Measurements from ENCODE around the gene ACOT11.

ACOT11 gene

GRCh38 chr1:54593571-54594160, 45.6 kb downstream of the ACOT11 start:
- FAIRE-seq: no peak

DNA sequence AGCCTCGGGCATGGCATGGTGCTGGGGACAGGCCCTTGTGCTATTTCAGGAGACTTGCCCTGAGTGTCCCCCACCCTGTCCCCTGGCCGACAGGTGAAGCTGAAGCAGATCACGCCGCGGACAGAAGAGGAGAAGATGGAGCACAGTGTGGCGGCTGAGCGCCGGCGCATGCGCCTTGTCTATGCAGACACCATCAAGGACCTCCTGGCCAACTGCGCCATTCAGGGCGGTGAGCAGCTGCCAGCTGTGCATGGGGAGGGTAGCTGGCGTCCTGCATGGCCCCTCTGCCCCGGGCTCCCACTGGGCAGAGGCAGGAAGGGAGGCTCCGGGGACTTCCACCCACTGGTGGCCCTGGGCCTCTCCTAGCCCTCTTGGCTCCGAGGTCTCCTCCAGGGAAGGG, 46.4 kb downstream of the ACOT11 start:
- FAIRE-seq: no peak

DNA sequence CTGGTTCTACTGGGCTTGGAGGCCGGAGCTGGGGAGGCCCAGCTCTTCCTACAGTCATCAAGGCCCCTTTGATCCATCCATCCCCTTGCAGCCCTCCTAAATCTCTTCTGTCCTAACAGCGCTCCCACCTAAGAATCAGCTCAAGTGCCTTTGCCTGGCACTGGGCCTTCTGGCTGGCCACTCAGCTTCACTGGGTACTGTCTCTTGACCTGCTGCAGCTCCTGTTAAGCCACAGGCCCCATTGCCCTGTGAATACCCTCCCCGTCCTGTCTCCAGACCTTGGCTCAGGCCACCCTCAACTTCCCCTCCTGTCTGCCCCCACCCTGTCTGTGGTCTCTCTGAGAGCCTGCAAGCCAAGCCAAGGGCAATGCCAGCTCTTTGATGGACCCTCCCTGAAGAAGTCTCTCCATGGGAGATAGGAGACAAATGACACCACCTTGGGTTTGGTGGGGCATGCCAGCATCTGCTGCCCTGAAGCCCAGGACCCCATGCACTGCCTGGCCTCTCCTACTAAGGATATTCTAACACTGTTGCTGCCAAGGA, 48.0 kb downstream of the ACOT11 start:
- FAIRE-seq: no peak

- FAIRE-seq: no peak
Measured at GRCh38 chr1:54596756-54597155, 48.7 kb downstream of the ACOT11 start.

DNA sequence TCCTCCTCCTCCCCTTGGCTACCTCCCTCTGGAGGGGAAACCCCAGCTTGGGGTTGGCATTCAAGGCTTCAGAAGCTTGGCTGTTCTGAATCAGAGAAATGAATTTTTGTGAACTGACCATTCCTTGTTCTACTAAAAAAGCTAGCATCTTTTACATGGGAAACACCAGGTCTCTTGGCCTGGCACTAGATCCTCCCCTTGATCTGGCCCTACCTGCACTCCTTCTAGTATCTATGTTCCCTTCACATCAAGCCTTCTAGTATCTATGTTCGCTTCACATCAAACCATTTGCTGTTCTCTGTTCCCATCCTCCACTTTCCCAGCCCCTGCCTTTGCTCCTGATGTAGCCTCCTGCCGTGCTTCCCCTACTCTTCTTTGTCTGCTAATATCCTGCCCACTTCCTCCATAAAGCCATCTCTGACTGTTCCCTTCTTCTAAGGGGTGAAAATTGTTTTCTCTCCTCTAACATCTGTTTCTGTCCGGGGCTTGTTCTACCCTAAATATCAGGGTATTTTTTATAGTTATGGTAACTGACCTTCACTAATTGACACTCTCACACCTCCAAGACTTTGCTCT, 49.5 kb downstream of the ACOT11 start:
- FAIRE-seq: no peak

GRCh38 chr1:54599211-54599823, 51.3 kb downstream of the ACOT11 start:
- no peak for FAIRE-seq

- no peak for FAIRE-seq
Measured at GRCh38 chr1:54600947-54601721, 53.1 kb downstream of the ACOT11 start.

GRCh38 chr1:54601730-54602129, 53.7 kb downstream of the ACOT11 start:
- no peak for FAIRE-seq

DNA sequence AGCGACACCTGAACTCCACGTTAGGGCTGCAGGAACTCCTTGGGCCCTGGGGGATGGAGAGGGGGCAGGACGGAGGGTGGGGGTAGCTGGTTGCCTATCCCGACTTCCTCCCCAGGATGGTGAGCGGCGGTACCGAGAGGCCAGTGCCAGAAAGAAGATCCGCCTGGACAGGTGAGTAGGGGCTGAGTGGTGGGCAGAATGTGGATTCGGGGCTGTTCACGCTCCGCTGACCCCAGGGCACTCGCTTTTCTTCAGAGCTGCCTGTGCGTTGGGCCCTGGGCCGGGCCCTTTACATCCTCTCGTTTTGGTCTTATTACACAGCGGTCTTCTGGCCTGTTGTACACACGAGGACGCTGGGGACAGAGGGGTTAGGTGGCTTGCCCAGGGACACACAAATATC, 54.5 kb downstream of the ACOT11 start:
- FAIRE-seq: no peak

DNA sequence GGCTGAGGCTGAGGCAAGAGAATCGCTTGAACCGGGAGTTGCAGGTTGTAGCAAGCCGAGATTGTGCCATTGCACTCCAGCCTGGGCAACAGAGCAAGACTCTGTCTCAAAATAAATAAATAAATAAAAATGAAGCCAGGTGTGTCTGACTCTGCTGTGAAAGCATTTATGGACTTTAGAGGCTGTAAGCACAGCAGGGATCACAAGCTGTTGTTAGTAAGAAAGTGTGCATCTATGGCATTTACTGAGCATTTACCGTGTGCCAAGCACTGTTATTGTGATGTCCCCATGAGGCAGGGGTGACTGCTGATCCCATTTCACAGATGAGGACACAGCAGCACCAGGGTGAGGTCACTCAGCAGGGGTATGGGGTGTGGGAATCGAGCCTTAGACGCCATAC, 55.2 kb downstream of the ACOT11 start:
- FAIRE-seq: no peak

GRCh38 chr1:54604051-54604450, 56.0 kb downstream of the ACOT11 start:
- no peak for FAIRE-seq

DNA sequence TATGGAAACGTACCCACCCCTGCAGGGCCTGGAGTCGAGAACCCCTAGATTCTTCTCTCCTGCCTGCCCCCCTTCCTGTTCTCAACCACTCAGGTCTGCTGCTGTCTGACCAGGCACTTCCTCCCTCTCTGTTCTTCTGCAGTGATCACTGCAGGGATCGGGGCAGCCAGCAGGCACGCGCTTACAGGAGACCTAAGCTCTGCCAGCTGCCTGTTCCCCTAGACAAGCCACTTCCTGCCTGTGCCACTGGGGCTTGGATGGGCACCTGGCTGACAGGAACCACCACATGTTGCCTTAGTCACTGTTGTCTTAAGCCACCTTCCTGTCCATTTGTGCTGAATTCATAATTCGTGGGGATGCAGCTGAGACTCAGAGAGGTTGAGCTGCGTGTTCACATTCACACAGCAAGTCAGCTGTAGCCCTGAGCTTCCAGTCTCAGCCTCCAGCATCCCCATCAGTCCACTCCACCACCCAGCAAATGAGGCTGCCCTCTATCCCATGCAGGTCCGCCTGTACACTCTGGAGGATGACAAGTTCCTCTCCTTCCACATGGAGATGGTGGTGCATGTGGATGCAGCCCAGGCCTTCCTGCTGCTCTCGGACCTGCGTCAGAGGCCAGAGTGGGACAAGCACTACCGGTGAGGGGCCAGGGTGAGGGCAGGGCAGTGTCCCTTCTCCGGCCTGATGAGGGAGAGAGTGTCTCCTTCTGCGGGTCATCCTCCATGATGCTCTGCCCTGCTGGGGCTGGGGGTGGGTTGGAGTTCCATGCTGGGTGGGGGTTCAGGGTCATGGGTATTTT, 56.7 kb downstream of the ACOT11 start:
- FAIRE-seq: no peak

GRCh38 chr1:54606096-54606989, 58.3 kb downstream of the ACOT11 start:
- no peak for FAIRE-seq

GRCh38 chr1:54606990-54607325, 58.9 kb downstream of the ACOT11 start:
- FAIRE-seq: no peak

DNA sequence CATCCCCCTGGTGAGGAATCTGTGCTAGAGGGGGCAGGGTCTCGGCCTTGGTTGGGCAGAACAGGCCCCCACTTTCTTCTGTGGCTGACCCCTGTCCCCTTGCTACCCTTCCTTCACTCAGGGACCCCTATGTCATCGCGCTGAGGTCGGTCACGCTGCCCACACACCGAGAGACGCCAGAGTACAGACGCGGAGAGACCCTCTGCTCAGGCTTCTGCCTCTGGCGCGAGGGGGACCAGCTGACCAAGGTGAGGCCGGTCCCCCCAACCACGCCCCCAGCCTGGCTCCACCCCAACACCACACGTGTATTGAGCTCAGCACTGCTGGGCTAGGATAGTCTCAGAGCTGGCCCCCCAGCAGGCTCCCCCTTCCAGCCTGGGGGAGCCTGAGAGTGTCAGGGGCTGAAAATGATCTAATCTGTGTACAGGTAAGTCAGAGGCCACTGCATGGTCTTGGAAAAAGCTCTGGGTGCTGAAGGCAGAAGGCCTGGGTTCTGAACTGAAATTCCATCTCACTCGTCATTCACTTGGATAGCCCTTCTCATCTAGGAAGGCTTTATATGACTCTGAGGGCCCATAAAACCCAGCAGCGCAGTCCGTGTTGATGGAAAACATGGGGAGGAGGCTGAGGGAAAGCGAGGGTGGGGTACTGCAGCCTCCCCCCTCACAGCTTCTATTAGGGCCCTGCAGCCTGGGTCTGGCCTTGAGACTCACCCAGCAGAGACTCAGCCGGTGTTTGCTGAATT, 60.0 kb downstream of the ACOT11 start:
- no peak for FAIRE-seq

DNA sequence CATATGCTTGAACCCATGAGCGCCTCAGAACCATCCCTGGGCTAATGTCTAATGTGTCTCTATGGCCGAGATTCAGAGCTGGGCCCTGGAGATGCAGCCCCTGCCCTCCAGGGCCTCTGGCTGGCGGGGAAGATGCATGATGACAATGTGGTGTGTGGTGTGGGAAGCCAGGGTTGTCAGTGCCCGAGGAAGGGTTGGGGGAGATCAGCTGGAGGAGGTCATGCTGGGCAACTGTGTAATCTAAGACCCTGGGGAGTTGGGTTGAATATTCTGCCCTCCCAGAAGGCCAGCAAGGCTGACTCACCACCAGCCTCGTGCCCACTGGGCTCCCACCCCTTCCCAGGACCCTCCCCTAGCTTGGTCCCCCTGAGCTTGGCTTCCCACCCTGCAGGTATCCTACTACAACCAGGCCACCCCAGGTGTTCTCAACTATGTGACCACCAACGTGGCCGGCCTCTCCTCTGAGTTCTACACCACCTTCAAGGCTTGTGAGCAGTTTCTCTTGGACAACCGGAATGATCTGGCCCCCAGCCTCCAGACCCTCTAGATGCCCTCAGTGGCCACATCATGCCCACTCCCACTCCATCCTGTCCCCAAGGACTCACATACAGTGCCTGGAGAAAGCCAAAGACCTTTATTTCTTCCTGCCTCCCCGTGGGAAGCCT, 60.7 kb downstream of the ACOT11 start:
- no peak for FAIRE-seq

GRCh38 chr1:54609301-54609921, 61.4 kb downstream of the ACOT11 start:
- FAIRE-seq: no peak

DNA sequence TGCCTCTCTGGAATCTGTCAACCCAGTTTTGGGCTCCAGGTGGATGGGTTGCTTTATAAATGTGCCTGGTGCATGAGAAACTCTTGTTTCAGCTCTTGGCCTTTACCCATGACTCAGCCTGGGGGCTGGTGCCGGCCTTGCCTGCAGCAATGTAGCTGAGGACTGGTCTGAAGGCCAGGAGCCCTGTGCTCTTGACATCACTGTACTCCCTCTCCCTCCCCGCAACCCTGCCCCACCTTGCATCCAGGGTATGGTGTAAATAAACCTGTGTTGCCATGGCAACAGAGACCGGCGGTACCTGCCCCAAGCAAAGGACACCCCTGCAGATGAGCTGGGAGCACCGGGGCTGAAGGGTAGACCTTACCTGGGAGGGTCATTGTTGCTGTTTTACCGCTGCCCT, 62.0 kb downstream of the ACOT11 start:
- no peak for FAIRE-seq

DNA sequence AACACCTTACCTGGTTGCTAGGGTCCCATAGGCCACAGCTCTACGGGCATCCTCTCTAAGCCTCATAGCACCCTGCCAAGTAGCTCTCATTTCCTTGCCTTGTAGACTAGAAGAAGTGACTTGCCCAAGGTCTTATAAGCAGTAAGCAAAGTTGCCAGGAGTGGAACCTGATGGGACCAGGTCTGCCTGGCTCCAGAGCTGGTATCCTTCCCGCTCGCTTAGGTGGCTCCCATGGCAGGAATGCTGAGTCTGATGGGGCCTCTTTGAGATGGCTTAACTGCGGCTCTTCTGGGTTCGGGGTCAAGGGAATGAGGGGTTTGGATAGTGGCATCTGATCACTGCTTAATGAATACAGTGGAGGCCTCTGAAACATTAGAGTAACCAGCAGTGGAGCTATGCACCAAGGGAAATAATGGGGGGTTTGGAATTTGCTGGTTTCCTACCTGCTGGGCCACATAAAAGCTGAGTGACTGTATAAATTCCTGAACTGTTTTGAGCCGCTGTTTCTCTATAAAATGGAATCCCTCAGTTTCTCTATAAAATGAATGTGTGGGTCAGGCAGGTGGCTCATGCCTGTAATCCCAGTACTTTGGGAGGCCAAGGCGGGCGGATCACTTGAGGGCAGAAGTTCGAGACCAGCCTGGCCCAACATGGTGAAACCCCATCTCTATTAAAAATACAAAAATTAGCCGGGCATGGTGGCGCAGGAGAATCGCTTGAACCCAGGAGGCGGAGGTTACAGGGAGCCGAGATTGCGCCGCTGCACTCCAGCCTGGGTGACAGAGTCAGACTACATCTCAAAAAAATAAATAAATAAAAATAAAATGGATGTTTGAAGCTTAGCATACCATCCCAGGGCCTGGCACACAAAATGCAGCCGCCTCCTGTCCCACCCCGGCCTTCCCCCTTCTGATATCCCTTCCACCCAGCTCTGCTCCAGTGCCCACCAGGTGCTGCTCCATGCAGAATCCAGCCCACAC, 62.9 kb downstream of the ACOT11 start:
- no peak for FAIRE-seq
